Measurements from ENCODE around the gene CENPP.

- no peak for TF ChIP-seq CTCF (IDR thresholded peaks at IDR 0.05; ENCODE audit: insufficient read depth, low read length, poor library complexity, severe bottlenecking)
- TF ChIP-seq EZH2phosphoT487 (conservative IDR thresholded peaks at IDR 0.05; ENCODE audit: low read length) = no peak
Measured at GRCh38 chr9:92603100-92603499, 277.3 kb downstream of the CENPP start.
